Epidermal melanocyte (primary cell): ENCODE data around the gene RUNX1.
"Not testable (repeated sequence)": the region's sequence is repeated elsewhere in the genome, so short reads cannot be mapped to it uniquely, and the experiment has no call there.

Experiments
- DNase-seq: peaks from one replicate; pipeline ENCODE4 v3.0.0; 2011; ENCODE audit warnings: low spot score; ENCODE audit not compliant: insufficient read length

Gene RUNX1

DNA sequence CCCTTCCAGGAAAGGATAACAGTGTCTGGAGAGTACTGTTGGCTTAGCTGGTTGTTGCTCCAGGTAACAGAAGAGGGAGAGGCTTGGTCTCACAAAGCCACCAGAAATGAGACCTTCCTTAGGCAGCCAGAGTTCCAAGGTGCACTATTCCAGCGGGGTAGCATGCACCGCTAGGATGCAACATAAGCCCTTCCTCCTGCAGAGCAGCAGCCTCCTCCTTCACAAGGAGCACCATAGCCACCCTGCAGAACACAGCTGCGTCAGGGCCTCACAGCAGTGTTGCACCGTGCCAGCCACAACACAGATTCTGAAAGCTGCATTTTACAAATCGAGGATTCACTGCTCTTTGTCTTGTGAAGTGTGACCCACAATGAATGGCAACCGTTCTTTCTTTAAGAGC lies 238.3 kb downstream of the RUNX1 start:
- no peak for DNase-seq

DNA sequence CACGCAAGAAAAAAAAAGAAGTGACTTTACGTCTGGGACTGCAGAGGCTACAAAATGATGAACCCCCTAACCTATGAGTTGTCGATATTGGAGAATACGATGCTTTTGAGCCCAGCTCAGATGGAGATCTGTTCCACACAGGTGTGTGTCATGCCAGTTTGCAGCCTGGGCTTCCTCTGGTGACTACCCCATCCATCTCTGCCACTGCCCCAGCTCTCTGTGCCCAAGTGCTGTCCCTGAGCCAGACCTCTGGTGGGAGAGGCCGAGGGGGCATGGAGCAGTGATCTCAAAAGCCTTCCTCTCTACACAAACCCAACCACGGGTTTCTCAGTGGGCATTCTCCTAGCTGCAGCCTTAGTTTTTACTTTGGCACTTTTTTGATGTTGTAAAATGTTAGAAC lies 239.3 kb downstream of the RUNX1 start:
- no peak for DNase-seq

DNA sequence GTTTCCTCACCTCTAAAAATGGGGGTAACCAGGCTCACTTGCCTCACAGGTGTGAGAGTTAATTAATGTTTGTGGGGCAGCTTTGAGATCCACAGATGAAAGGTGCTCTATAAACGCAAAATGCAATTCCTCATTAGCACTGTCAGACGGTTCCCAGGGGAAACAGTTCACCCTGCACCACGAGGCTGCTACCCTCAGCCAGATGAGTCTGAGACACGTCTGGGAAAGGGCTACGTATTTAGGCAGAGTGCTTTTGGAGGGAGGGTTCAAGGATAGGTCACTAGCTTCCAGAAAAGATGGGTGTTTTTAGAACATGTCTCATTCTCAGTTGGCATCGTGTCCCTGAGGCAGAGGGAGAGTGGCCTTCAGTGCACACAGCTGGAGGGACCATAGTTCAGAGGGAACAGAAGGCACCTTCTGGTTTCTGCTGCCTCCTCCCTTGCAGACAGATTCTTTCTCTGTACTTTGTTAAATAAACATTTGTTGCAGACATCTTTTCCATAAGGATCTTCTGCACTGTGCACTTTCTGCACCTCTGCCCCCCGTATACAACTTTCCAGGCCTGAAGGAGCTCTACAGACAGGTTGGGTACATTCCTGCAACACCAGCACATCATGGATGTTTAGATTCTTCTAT lies 240.4 kb downstream of the RUNX1 start:
- no peak for DNase-seq

DNA sequence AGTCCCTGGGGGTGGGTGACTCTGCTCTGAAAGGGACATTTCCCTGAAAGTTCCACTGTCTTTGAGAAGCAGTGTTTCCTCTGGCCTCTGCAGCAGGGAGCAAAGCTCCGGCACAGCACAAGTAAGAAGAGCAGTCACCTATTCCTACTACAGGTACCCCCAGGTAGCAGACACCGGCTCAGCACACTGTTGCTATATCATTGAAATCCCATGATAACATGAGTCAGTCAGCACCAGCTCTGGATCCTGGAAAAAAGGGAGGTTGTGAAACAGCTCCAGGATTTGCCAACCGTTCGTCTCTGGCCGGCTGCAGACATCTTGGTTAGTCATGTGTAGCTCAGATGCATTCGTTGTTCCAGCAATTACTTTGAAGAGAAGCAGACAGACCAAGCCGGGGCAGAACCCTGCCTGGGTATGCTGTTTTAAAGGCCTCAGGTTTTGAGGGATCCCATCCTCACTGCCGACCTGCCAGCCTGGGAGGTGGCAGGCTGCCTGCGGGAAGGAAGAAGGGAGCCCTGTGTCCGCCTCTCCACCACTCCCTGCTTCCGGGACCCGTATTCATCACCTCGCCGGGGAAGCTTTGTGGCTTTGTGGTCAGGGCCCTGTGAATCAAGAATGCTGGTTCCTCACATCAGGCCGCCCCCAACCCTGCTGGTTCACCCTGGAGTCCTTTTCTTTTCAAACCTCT lies 241.1 kb downstream of the RUNX1 start:
- no peak for DNase-seq

DNA sequence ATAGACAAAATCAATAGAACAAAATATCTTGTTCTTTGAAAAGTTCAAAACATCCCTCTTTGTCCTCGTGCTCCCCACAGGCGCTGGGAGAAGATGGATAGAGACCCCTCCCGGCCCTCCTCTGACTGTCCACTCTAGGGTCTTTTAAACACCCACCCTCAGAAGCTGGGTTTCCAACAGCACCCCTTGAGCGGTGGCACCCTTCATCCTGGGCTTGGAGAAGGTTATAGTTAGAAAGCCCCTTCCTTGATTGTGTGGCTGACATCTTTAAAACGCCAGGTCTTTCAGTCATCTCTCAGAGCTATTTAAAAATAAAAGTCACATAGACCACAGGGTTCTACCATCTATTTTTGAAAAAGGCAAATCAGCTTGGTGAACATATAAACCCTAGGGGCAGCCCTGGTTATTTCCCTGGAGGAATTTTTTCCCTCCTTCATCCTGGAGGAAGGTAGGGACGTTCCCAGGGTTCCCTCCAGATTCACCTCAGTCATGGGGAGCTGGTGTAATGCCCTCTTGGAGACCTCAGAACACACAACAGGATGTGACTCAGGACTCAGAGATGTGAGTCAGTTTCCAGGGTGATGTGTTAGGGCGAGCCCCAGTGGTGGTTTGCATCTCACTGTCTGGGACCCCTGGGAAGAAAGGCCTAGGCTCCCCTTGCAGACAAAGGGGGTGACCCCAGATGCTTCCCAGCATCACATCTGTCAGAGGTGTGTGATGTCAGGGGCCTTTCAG lies 241.8 kb downstream of the RUNX1 start:
- no peak for DNase-seq

DNA sequence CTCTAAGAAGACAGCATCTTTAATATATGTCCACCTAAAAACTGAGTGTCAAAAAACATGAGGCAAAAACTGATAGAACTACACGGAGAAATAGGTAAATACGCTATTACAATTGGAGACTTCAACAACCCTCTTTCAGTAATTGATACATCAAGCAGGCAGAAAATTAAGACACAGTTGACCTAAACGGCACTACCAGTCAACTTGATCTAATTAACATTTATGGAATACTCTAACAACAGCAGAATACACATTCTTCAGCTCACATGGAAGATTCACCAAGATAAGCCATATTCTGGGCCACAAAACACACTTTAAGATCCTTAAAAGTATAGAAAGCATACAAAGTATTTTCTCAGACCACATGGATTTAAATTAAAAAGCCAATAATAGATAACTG lies 242.7 kb downstream of the RUNX1 start:
- no peak for DNase-seq

DNA sequence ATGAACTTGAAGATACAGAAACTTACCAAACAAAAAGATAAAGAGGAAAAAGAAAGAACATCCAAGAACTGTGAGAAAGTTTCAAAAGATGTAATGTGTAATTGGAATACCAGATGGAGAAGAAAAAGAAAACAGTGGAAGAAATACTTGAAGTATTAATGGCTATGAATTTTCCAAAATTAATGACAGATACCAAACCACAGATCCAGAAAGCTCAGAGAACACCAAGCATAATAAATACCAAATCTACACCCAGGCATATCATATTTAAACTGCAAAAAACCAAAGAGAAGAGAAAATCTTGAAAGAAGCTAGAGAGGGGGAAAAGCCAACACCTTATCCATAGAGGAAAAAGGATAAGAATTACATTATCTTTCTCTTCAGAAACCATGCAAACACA lies 243.9 kb downstream of the RUNX1 start:
- DNase-seq, result no peak

DNA sequence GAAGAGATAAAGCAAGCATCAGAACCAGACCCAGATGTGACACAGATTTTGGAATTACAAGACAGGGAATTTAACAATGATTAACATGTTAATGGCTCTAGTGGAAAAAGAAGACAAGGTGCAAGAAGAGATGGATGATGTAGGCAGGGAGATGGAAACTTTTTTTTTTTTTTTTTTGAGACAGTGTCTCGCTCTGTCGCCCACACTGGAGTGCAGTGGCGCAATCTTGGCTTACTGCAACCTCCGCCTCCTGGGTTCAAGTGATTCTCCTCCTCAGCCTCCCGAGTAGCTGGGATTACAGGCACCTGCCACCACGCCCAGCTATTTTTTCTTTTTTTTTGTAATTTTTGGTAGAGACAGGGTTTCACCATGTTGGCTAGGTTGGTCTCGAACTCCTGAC lies 244.5 kb downstream of the RUNX1 start:
- not testable (repeated sequence) for DNase-seq

DNA sequence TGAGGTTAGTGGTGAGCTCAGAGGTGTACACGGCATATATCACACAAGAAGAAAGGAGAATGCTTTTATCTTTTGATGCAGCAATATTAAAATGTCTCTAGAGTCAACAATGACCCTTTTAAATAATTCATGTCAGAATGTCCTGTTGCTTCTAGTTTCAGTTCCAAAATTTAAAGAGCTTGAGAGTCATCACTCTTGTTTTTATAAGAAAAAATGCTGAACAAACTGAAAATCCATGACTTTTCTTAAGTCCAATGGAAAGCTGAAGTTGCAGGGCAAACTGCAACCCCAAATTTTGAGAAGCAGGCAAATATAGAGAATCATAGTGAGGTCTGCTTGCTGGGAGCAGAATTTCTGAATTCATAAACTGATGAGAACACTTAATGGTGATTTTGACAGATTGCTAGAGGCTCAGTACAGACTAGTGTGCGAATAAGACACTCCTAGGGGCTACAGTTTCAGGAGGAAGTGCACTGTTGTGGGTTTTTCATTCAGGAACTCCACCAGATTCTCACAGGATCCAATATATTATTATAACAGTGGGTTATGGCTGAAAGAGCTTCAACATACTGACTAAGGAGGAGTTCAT lies 245.2 kb downstream of the RUNX1 start:
- DNase-seq, result no peak

DNA sequence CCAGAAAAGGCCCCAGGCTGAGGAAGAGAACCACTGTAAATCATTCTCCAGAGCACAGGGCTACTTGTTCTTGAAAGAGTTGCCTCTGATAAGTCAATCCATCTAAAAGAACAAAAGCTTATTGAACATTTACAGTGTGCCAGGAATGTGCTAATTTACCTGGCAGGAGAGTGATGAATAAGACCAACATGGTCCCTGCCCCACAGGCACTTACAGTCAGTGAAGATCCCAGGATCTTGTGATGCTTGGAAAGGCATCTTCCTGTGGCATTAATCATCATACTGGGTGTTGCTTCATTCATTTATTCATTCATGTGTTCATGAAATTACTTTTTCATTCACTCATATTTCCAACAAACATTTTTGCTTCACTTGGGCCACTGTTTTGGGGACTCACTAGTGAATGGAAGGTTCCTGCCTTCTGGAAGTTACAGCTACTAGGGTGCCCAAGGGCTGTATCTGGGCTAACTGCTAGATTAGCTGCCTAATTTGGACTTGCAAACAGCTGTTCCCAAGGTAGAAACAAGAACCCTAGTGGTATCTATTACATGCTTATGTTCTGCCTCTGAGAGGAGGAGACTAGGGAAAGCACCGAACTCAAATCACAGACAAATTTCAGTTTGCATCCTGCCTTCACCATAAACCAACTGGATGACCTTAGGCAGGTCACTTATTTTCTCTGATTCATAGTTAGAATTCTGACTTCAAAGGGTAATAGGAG lies 246.8 kb downstream of the RUNX1 start:
- DNase-seq, result no peak

DNA sequence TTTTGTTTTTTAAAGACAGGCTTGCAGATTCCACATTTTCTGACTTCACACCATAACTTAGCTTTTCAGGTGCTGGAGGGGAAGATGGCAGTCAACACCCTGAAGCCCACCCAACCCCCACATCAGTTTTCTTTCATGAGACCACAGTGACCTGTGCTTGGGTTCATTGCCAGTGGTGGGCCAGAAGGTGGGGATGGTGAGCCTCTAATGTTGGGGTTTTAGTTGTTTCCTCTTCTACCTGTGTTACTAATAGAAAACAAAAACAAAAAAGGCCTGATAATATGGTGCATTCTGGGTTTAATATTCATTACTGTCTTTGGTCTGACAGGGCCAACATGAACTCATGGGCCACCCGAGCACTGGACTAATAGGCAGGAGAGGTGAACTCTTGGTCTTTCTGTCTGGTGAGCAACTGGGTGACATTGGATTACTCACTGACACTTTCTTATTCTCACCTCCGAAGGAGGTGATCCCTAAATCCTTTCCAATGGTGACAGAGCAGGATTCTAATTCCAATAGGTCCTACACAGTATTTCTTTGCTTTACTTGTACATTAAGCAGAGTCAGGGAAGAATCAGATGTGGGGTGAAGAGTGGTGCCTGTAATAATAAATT lies 247.5 kb downstream of the RUNX1 start:
- DNase-seq, result no peak

DNA sequence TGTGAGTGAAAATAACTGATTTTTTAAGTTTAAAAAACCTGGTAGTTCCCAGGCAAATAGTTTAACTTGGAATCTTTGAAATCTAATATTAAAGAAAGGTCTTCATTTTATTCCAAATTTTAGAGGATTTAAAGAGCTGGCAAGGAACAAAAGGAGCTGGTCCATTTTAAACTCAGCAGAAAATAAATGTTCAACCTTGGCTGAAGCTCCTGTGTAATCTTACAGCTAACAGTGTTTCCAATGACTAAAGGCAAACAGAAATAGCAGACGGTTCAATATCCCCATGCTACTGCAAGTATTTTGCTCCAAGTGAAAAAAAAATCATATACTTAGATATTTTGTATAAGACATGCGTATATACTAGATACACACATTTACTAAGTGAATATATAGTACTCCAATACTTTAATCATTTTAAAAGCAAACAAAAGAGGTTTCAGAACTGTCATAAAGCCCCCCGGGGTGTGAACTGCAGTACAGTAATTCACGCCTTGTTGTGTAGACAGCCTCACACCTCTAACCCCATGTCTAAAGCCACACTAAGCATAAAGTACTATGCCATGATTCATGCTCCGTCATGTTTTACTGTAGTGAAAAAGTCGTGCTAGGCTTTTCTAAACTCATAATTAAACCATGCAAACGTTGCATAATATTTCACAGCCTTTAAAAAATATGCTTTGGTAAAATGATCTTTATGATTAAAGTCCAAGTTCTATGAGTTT lies 248.1 kb downstream of the RUNX1 start:
- DNase-seq, result no peak

DNA sequence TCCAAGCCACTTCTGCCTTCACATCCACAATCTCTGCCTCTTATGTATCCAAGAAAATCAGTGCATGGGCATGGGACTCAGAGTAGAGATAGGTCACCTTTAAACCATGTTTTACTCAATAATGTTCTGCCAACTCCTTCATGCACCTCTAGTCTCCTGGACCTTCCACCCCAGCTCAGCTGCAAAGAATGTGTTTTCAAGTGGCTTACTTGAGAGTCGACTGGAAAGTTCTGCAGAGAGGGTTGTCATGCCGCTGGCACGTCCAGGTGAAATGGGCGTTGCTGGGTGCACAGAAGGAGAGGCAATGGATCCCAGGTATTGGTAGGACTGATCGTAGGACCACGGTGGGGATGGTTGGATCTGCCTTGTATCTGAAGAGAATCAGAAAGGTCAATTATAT lies 250.0 kb downstream of the RUNX1 start:
- no peak for DNase-seq

DNA sequence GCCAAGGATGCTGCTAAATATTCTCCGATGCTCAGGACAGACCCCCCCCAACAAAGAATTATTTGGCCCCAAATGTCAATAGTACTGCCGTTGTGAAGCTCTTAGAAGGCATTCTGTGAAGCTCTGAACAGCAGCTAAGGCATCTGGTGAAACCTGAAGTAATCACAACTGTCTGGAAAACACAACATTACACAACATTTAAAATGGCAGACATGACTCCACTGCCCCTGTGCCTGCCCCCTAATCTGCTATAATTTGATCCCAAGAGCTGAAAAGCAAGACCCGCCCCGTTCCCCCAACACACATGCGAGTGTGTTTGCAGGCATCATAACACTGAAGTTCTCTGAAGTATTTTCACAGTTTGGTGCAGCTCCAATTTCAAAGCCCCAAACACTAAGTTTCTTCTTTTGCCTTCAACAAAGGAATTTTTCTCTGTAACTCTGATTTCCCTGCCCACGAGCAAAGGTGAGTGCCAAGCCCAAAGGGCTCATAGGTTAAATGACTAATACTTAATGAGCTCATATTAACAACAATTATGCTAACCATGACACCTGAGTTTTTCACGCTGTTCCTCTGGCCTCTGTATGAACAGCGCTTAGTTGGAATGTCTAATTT lies 251.1 kb downstream of the RUNX1 start:
- no peak for DNase-seq

DNA sequence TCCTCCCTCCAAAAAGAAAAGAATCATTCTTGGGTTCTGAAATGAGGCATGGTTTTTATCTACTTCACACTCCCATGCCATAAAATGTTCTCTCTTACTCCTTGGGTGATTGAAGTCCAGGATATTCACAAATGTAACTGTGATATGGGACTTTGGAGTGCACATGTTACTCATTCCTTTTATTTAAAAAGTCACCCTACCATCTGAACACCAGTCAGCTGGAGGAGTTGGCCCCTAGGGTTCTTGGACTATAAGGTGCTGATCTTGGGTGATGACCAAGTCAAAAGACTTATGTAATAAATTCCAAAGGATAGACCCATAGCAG lies 251.9 kb downstream of the RUNX1 start:
- DNase-seq, result no peak

DNA sequence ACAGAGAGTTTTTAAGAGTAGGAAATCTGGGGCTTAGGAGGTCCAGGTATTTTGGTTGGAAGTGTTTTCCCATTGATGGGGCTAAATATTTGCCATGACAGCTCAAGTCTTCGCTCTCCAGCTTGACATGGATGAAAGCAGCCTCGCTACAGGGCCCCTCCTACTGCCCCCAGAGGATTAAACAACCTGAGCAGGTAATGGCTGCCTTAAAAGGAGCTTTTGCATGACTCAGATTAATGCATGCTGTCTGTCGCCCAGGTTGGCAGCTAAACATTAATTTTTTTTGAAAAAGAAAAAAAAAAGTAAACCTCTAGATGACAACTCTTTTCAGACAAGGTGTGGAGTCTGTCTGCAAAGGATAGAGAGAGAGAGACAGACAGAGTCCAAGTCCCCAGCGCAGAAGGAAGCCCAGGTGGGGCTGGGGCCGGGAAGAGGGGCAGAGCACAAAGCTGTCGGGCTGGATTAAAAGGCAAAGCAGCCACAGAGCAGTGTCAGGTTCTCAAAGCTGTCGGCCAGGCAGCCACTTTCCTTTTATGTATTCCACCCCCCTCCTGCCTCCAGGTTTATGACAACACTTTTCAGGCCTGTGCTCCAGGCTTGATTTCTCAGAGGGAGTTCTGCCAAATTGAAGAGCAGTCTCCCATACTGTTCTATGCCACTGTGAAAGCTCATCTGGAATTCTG lies 252.4 kb downstream of the RUNX1 start:
- no peak for DNase-seq

DNA sequence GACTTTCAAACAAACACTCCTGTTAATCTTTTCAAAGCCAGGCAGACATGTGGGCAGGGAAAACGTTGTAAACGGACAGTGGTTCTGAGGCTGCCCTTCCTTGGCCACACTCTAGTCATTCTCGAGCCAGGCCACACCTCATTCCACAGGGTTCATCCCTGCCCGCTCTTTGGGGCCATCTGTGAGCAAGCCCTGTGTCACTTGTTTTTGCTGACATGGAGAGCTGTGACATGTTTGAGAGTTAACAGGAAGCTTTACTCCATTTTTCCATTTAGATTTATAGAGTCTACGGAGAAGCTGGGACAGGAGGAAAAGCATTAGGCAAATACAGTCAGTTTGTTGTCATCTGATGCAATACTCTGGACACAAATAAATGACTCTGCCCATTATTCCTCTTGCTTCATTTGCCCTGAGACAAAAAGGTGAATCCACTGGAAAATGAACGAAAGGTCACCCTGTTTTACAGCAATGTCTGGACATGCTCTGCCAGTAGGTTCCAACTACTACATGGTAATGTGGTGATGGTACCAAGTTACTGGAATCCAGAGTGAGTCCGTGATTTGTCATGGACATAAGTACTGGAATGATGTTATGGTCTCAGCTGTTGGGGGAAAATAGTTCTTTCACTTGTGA lies 253.4 kb downstream of the RUNX1 start:
- DNase-seq, result no peak

DNA sequence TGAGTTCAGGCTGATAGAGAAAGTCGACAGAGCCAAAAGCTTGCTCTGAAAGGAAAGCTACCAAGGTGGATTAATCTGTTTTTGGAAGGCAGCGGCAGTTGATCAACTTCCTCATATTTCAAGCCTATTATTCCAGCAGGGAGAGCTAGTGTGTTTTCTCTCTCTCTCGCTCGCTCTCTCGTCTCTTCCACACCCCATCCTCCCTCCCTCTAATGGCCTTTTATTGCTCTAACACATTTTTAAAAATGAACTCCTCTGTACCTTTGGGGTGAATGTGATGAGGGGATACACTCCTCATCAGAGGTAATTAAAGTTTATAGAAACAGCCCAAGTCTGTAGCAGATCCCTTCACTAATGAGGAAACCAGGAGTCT lies 253.9 kb downstream of the RUNX1 start:
- no peak for DNase-seq

DNA sequence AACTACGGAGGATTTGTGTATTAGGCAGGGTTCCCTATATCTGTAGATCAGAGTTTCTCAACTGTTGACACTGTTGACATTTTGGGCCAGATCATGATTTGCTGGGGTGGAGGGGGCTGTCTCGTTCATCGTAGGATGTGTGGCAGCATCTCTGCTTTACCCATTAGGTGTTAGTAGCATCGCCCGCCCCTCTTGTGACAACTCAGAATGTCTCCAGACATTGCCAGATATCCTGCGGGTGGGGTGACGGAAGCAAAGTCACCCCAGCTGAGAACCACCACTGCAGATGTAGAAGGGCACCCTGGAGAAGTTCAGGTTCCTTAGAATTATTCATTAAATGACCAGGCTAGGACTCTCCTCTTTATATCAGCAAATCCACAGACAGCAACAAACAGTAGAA lies 254.4 kb downstream of the RUNX1 start:
- DNase-seq, result no peak
